Prostate gland (tissue), 2 donors: ENCODE results near the gene REC114. TPM values are rescaled to one million over a fixed set of nuclear protein-coding genes. Genes with fewer than 3 reads are reported as not detected.
A peak's percentile ranks its signal among the peaks of the same experiment; 100 is the strongest.

ENCODE experiments used
- DNase-seq: peaks from one replicate; pipeline ENCODE4 v3.0.0-alpha.2; 2019; ENCODE audit warnings: low spot score
- H3K27ac ChIP-seq, 2 donors: fragments of 200-600 bp; sonication (generic); 2 replicates each; pipeline ENCODE4 v1.5.1; 2017 to 2019
- H3K27me3 ChIP-seq: fragments of 200-600 bp; sonication (generic); replicated peaks from 2 replicates; pipeline ENCODE4 v1.5.1; 2019; ENCODE audit not compliant: insufficient read depth
- H3K36me3 ChIP-seq, 2 donors: fragments of 200-600 bp; sonication (generic); 1 replicate in 1 of 2; 2 replicates in 1 of 2; pipeline versions ENCODE4 v1.5.1 to v1.8.1; 2017 to 2019
- H3K4me1 ChIP-seq: fragments of 200-600 bp; sonication (generic); replicated peaks from 2 replicates; pipeline ENCODE4 v1.5.1; 2019
- H3K4me3 ChIP-seq, 2 donors: fragments of 200-600 bp; sonication (generic); 2 replicates each; pipeline ENCODE4 v1.5.1; 2017 to 2019
- H3K9me3 ChIP-seq: fragments of 200-600 bp; sonication (generic); 2 replicates; pipeline ENCODE4 v1.5.1; 2017
- CTCF ChIP-seq, 4 experiments: fragments of 200-600 bp in 2 of 4; fragments of 450-650 bp in 2 of 4; sonication (generic) in 2 of 4; IDR thresholded peaks; 1 replicate in 3 of 4; 2 replicates in 1 of 4; pipeline ENCODE4 v1.5.1; 2016 to 2019; ENCODE audit warnings: antibody characterized with exemption in 4 of 4, mild to moderate bottlenecking in 2 of 4, moderate library complexity in 2 of 4
- POLR2A ChIP-seq: fragments of 450-650 bp; IDR thresholded peaks from one replicate; pipeline ENCODE4 v1.6.1; 2016; ENCODE audit warnings: antibody characterized with exemption, mild to moderate bottlenecking
- POLR2AphosphoS5 ChIP-seq: sonication (generic); formaldehyde crosslinking; IDR thresholded peaks from one replicate; pipeline ENCODE4 v1.6.1; 2017; ENCODE audit warnings: antibody characterized with exemption
- WGBS: methylation state at CpG from one replicate; pipeline ENCODE4 v1.1.5; 2018; 5-methylcytosine and 5-hydroxymethylcytosine counted together
- intact Hi-C: fragments of 100-400 bp; cut with DNase I; formaldehyde crosslinking; loops from one replicate; pipeline ENCODE4 v1.14.2; 2022
- total RNA-seq, 2 donors: library from RNA; depleted of rRNA; stranded (reverse); fragments of >200 nt; gene quantifications; one replicate each; pipeline ENCODE4 v1.1.0, GENCODE V29; 2016

REC114 gene
- total RNA-seq, 2 donors from 2014 or later: 7.5 TPM; not detected in 1

- no peak for TF ChIP-seq POLR2A
- no peak for TF ChIP-seq POLR2AphosphoS5
- no peak for TF ChIP-seq CTCF (IDR thresholded peaks at IDR 0.05)
- Histone ChIP-seq H3K4me3 (no peak overlapping the region), H3K9me3 (no peaks in the 10 kb centered on the region), H3K27me3 (no peaks in the 10 kb centered on the region), H3K36me3 (no peaks in the 10 kb centered on the region), H3K27ac (no peak overlapping the region), H3K4me1 (no peaks in the 10 kb centered on the region)
- intact Hi-C loops: no loop called here
- 88% methylated on average over 1 of the region's 1 CpG for WGBS
- DNase-seq: no peak
These were observed 115.6 kb downstream of the REC114 start for GRCh38 chr15:73558529-73558928.

- intact Hi-C loops: loop anchor here (1.0 kb wide), 1 partner anchor 72 kb away; no protein-coding TSS in a partner anchor
- H3K27ac ChIP-seq: no peak overlapping the region
- 47% methylated on average over 2 of the region's 2 CpGs for WGBS
- no peak overlapping the region for H3K4me3 ChIP-seq
- no peaks in the 10 kb centered on the region for H3K4me1 ChIP-seq
- H3K27me3 ChIP-seq: no peaks in the 10 kb centered on the region
- no peaks in the 10 kb centered on the region for H3K9me3 ChIP-seq
- TF ChIP-seq POLR2AphosphoS5 (peak; percentile 11), CTCF (IDR thresholded peaks at IDR 0.05) (peak in 3 of 4 experiments; percentile 33 to 60 (median 57)), POLR2A (no peak)
- DNase-seq: peak; percentile 35
- H3K36me3 ChIP-seq: no peaks in the 10 kb centered on the region
These were observed 117.6 kb downstream of the REC114 start for GRCh38 chr15:73560501-73561117.

GRCh38 chr15:73564255-73564654 is 121.3 kb downstream of the REC114 start:
- 24% methylated on average over 6 of the region's 6 CpGs for WGBS

GRCh38 chr15:73567020-73567419 is 124.1 kb downstream of the REC114 start:
- DNase-seq: no peak
- H3K4me3 ChIP-seq: no peak overlapping the region
- no peaks in the 10 kb centered on the region for H3K9me3 ChIP-seq
- TF ChIP-seq POLR2AphosphoS5 (no peak), CTCF (IDR thresholded peaks at IDR 0.05) (no peak), POLR2A (no peak)
- H3K4me1 ChIP-seq: no peaks in the 10 kb centered on the region
- intact Hi-C loops: loop anchor here (5.0 kb wide), 1 partner anchor 130 kb away; no protein-coding TSS in a partner anchor
- H3K36me3 ChIP-seq: no peaks in the 10 kb centered on the region
- WGBS: 17% methylated on average over 1 of the region's 1 CpG
- no peaks in the 10 kb centered on the region for H3K27me3 ChIP-seq
- H3K27ac ChIP-seq: no peak overlapping the region

More at GRCh38 chr15:73564255-73564654, 121.3 kb downstream of the REC114 start:
- no peaks in the 10 kb centered on the region for H3K4me1 ChIP-seq
- peak; percentile 9 for DNase-seq
- H3K36me3 ChIP-seq: no peaks in the 10 kb centered on the region
- no peaks in the 10 kb centered on the region for H3K27me3 ChIP-seq
- intact Hi-C loops: no loop called here
- TF ChIP-seq CTCF (IDR thresholded peaks at IDR 0.05) (peak in 2 of 4 experiments; percentile 4 to 21), POLR2A (no peak)
- H3K4me3 ChIP-seq: no peak overlapping the region
- H3K27ac ChIP-seq: no peak overlapping the region
- no peaks in the 10 kb centered on the region for H3K9me3 ChIP-seq
